Thyroid gland (tissue), 4 donors: ENCODE data around the gene SNAP47. TPM values are rescaled to one million over a fixed set of nuclear protein-coding genes. Genes with fewer than 3 reads are reported as not detected.

Experiments used
- DNase-seq, 2 donors: peaks; one replicate each; pipeline ENCODE4 v3.0.0-alpha.2; 2019
- H3K27ac ChIP-seq, 3 donors: fragments of 200-600 bp; sonication (generic); 1 replicate in 2 of 3; 2 replicates in 1 of 3; pipeline ENCODE4 v1.5.1; 2016 to 2019; ENCODE audit warnings: mild to moderate bottlenecking in 1 of 3, moderate library complexity in 1 of 3
- H3K27me3 ChIP-seq: fragments of 200-600 bp; sonication (generic); one replicate; pipeline ENCODE4 v1.5.1; 2019
- H3K36me3 ChIP-seq, 2 donors: fragments of 200-600 bp; sonication (generic); one replicate each; pipeline ENCODE4 v1.5.1; 2016 to 2019
- H3K4me1 ChIP-seq, 2 donors: fragments of 200-600 bp; sonication (generic); one replicate each; pipeline ENCODE4 v1.5.1; 2017 to 2019
- H3K4me3 ChIP-seq, 3 donors: fragments of 200-600 bp; sonication (generic); replicated peaks in 1 of 3; 1 replicate in 2 of 3; 2 replicates in 1 of 3; pipeline ENCODE4 v1.5.1; 2016; ENCODE audit warnings: mild to moderate bottlenecking in 1 of 3
- H3K9me3 ChIP-seq: fragments of 200-600 bp; sonication (generic); one replicate; pipeline ENCODE4 v1.5.1; 2017
- CTCF ChIP-seq, 6 experiments: fragments of 200-600 bp in 3 of 6; fragments of 450-650 bp in 3 of 6; sonication (generic) in 3 of 6; IDR thresholded peaks; one replicate each; pipeline ENCODE4 v1.5.1; 2016 to 2019; ENCODE audit warnings: antibody characterized with exemption in 6 of 6, mild to moderate bottlenecking in 2 of 6, inconsistent platforms in 1 of 6, moderate library complexity in 1 of 6
- POLR2A ChIP-seq, 2 donors: fragments of 450-650 bp; IDR thresholded peaks; one replicate each; pipeline ENCODE4 v1.6.1; 2017; ENCODE audit warnings: antibody characterized with exemption in 2 of 2, mild to moderate bottlenecking in 2 of 2, moderate library complexity in 1 of 2
- WGBS, 2 donors: methylation state at CpG; one replicate each; pipeline ENCODE4 v1.1.5; 2017; 5-methylcytosine and 5-hydroxymethylcytosine counted together
- intact Hi-C: fragments of 100-400 bp; cut with DNase I; formaldehyde crosslinking; loops from one replicate; pipeline ENCODE4 v1.15.1; 2023
- total RNA-seq, 4 donors: library from RNA; depleted of rRNA; stranded (reverse); fragments of >200 nt; gene quantifications; one replicate each; pipeline ENCODE4 v1.2.3, GENCODE V29; 2016

The SNAP47 gene
- total RNA-seq, 4 donors from 2014 or later: 50.4 to 72.6 (median 65.0) TPM

GRCh38 chr1:227734546-227734855 lies 734 bp upstream of the SNAP47 start:
- Histone ChIP-seq H3K27ac (peak overlapping the region in 1 of 3 donors; percentile 80), H3K4me3 (peak overlapping the region; percentile 84 to 97 (median 89)), H3K4me1 (peaks cover 31 to 33% of the 10 kb centered on the region in 2 donors), H3K36me3 (peaks cover 6 to 7% of the 10 kb centered on the region in 2 donors), H3K9me3 (no peaks in the 10 kb centered on the region), H3K27me3 (no peaks in the 10 kb centered on the region)
- TF ChIP-seq POLR2A (IDR thresholded peaks at IDR 0.05) (no peak), CTCF (IDR thresholded peaks at IDR 0.05) (no peak)
- intact Hi-C loops: loop anchor here (10.0 kb wide), 1 partner anchor 370 kb away; the partner anchor contains the start of genes C1orf35 and MRPL55
- WGBS, 2 donors: 1 to 5% methylated on average over 10 of the region's 10 CpGs
- DNase-seq: peak in 1 of 2 donors; percentile 18

GRCh38 chr1:227735539-227736285 lies 477 bp downstream of the SNAP47 start:
- peaks cover 22% of the 10 kb centered on the region in 2 donors for H3K4me1 ChIP-seq
- no peaks in the 10 kb centered on the region for H3K27me3 ChIP-seq
- H3K4me3 ChIP-seq: peak overlapping the region; percentile 84 to 97 (median 89)
- peaks cover 6 to 7% of the 10 kb centered on the region in 2 donors for H3K36me3 ChIP-seq
- H3K27ac ChIP-seq: peak overlapping the region; percentile 69 to 84 (median 80)
- no peaks in the 10 kb centered on the region for H3K9me3 ChIP-seq
- TF ChIP-seq POLR2A (IDR thresholded peaks at IDR 0.05) (no peak), CTCF (IDR thresholded peaks at IDR 0.05) (no peak)
- DNase-seq: no peak
- intact Hi-C loops: loop anchor here (10.0 kb wide), 1 partner anchor 369 kb away; the partner anchor contains the start of genes C1orf35 and MRPL55
- 2 to 4% methylated on average over 18 to 21 of the region's 31 CpGs for WGBS, 2 donors

GRCh38 chr1:227736814-227737432 lies 1.7 kb downstream of the SNAP47 start:
- Histone ChIP-seq H3K27ac (no peak overlapping the region), H3K4me1 (peaks cover 18 to 19% of the 10 kb centered on the region in 2 donors), H3K9me3 (no peaks in the 10 kb centered on the region), H3K27me3 (no peaks in the 10 kb centered on the region), H3K36me3 (peaks cover 4 to 6% of the 10 kb centered on the region in 2 donors), H3K4me3 (no peak overlapping the region)
- intact Hi-C loops: loop anchor here (10.0 kb wide), 1 partner anchor 368 kb away; the partner anchor contains the start of genes C1orf35 and MRPL55
- TF ChIP-seq POLR2A (IDR thresholded peaks at IDR 0.05) (no peak), CTCF (IDR thresholded peaks at IDR 0.05) (no peak)
- 83 to 85% methylated on average over 11 of the region's 11 CpGs for WGBS, 2 donors
- no peak for DNase-seq

GRCh38 chr1:227738820-227739219 lies 3.6 kb downstream of the SNAP47 start:
- no peak for DNase-seq
- Histone ChIP-seq H3K27ac (no peak overlapping the region), H3K4me3 (no peak overlapping the region), H3K36me3 (no peaks in the 10 kb centered on the region), H3K27me3 (no peaks in the 10 kb centered on the region), H3K4me1 (peaks cover 15 to 17% of the 10 kb centered on the region in 2 donors), H3K9me3 (no peaks in the 10 kb centered on the region)
- intact Hi-C loops: loop anchor here (10.0 kb wide), 1 partner anchor 366 kb away; the partner anchor contains the start of genes C1orf35 and MRPL55
- no peak for TF ChIP-seq POLR2A (IDR thresholded peaks at IDR 0.05)
- no peak for TF ChIP-seq CTCF (IDR thresholded peaks at IDR 0.05)
- WGBS, 2 donors: 84 to 92% methylated on average over 9 of the region's 9 CpGs

GRCh38 chr1:227739636-227740035 lies 4.4 kb downstream of the SNAP47 start:
- no peak for DNase-seq
- Histone ChIP-seq H3K4me3 (no peak overlapping the region), H3K27me3 (no peaks in the 10 kb centered on the region), H3K4me1 (peaks cover 7 to 14% of the 10 kb centered on the region in 2 donors), H3K27ac (no peak overlapping the region), H3K36me3 (no peaks in the 10 kb centered on the region), H3K9me3 (no peaks in the 10 kb centered on the region)
- no peak for TF ChIP-seq CTCF (IDR thresholded peaks at IDR 0.05)
- TF ChIP-seq POLR2A (IDR thresholded peaks at IDR 0.05): no peak
- intact Hi-C loops: loop anchor here (10.0 kb wide), 1 partner anchor 365 kb away; the partner anchor contains the start of genes C1orf35 and MRPL55
- WGBS, 2 donors: 96 to 98% methylated on average over 5 to 7 of the region's 7 CpGs
